HUES64 (cell line): ENCODE data around the gene SPOCK2.
A peak's percentile ranks its signal among the peaks of the same experiment; 100 is the strongest.

ENCODE experiments used
- H3K27ac ChIP-seq: 2 replicates; pipeline ENCODE4 v1.7.0; 2013; ENCODE audit warnings: low read depth, low read length, inconsistent platforms
- H3K27me3 ChIP-seq: 2 replicates; pipeline ENCODE4 v1.6.1; 2013; ENCODE audit warnings: mild to moderate bottlenecking, low read length; ENCODE audit not compliant: insufficient read depth
- H3K36me3 ChIP-seq: 2 replicates; pipeline ENCODE4 v1.6.1; 2013; ENCODE audit warnings: mild to moderate bottlenecking, low read length; ENCODE audit not compliant: insufficient read depth
- H3K4me1 ChIP-seq: 2 replicates; pipeline ENCODE4 v1.6.1; 2013; ENCODE audit warnings: mild to moderate bottlenecking, low read length, moderate library complexity; ENCODE audit not compliant: insufficient read depth
- H3K4me3 ChIP-seq: 2 replicates; pipeline ENCODE4 v1.5.1; 2013; ENCODE audit warnings: mild to moderate bottlenecking, low read length, moderate library complexity
- H3K9ac ChIP-seq: 2 replicates; pipeline ENCODE4 v1.6.1; 2013; ENCODE audit warnings: mild to moderate bottlenecking, low read depth, low read length
- H3K9me3 ChIP-seq: 2 replicates; pipeline ENCODE4 v1.6.1; 2013; ENCODE audit warnings: low read depth, low read length; ENCODE audit not compliant: insufficient read depth
- WGBS: fragments of 150-250, 120-280 bp; methylation state at CpG from one replicate; pipeline ENCODE4 v1.1.7; 2013; ENCODE audit warnings: missing lambda C conversion rate; 5-methylcytosine and 5-hydroxymethylcytosine counted together

The SPOCK2 gene

GRCh38 chr10:72086466-72087391 lies 1.6 kb downstream of the SPOCK2 start:
- H3K36me3 ChIP-seq, result no peaks in the 10 kb centered on the region
- no peak overlapping the region; the same call in 1 of the 2 replicates for H3K9ac ChIP-seq
- H3K4me3 ChIP-seq, result peak overlapping the region; percentile 55
- no peaks in the 10 kb centered on the region for H3K9me3 ChIP-seq
- WGBS, result 6% methylated on average over 61 of the region's 61 CpGs
- peaks cover 13% of the 10 kb centered on the region for H3K4me1 ChIP-seq
- H3K27me3 ChIP-seq, result peaks cover 65% of the 10 kb centered on the region
- H3K27ac ChIP-seq, result no peak overlapping the region

GRCh38 chr10:72085864-72086465 lies 2.4 kb downstream of the SPOCK2 start:
- H3K27ac ChIP-seq, result no peak overlapping the region
- no peaks in the 10 kb centered on the region for H3K9me3 ChIP-seq
- no peaks in the 10 kb centered on the region for H3K36me3 ChIP-seq
- H3K4me1 ChIP-seq, result peaks cover 13% of the 10 kb centered on the region
- H3K4me3 ChIP-seq, result no peak overlapping the region
- no peak overlapping the region for H3K9ac ChIP-seq
- H3K27me3 ChIP-seq, result peaks cover 65% of the 10 kb centered on the region
- no CpG with 5 or more reads among the region's 1 CpG for WGBS

- Histone ChIP-seq H3K4me1 (peaks cover 15% of the 10 kb centered on the region), H3K27me3 (peaks cover 60% of the 10 kb centered on the region), H3K4me3 (no peak overlapping the region), H3K36me3 (no peaks in the 10 kb centered on the region), H3K9me3 (no peaks in the 10 kb centered on the region), H3K27ac (no peak overlapping the region), H3K9ac (no peak overlapping the region)
- 89% methylated on average over 6 of the region's 6 CpGs for WGBS
Observed at GRCh38 chr10:72085166-72085565, 3.2 kb downstream of the SPOCK2 start.

- 93% methylated on average over 14 of the region's 16 CpGs for WGBS
- H3K27ac ChIP-seq, result no peak overlapping the region
- H3K27me3 ChIP-seq, result peaks cover 47% of the 10 kb centered on the region
- no peaks in the 10 kb centered on the region for H3K9me3 ChIP-seq
- no peak overlapping the region for H3K9ac ChIP-seq
- H3K4me3 ChIP-seq, result no peak overlapping the region
- no peaks in the 10 kb centered on the region for H3K36me3 ChIP-seq
- peaks cover 11% of the 10 kb centered on the region for H3K4me1 ChIP-seq
Observed at GRCh38 chr10:72083790-72084459, 4.4 kb downstream of the SPOCK2 start.

- Histone ChIP-seq H3K36me3 (no peaks in the 10 kb centered on the region), H3K9me3 (no peaks in the 10 kb centered on the region), H3K4me1 (peaks cover 11% of the 10 kb centered on the region), H3K27ac (no peak overlapping the region), H3K9ac (no peak overlapping the region), H3K27me3 (peaks cover 39% of the 10 kb centered on the region), H3K4me3 (no peak overlapping the region)
- 89% methylated on average over 4 of the region's 6 CpGs for WGBS
Observed at GRCh38 chr10:72082856-72083789, 5.2 kb downstream of the SPOCK2 start.

- WGBS, result 89% methylated on average over 13 of the region's 14 CpGs
- Histone ChIP-seq H3K27ac (no peak overlapping the region), H3K4me1 (peaks cover 11% of the 10 kb centered on the region), H3K4me3 (no peak overlapping the region), H3K9ac (no peak overlapping the region), H3K27me3 (peaks cover 28% of the 10 kb centered on the region), H3K9me3 (no peaks in the 10 kb centered on the region), H3K36me3 (no peaks in the 10 kb centered on the region)
Observed at GRCh38 chr10:72081772-72082590, 6.4 kb downstream of the SPOCK2 start.

GRCh38 chr10:72081210-72081609 lies 7.1 kb downstream of the SPOCK2 start:
- Histone ChIP-seq H3K36me3 (no peaks in the 10 kb centered on the region), H3K27ac (no peak overlapping the region), H3K9ac (no peak overlapping the region), H3K27me3 (peaks cover 20% of the 10 kb centered on the region), H3K4me1 (0 out of 2 replicates have a peak, but pooled peaks cover 7% of the 10 kb centered on the region), H3K9me3 (no peaks in the 10 kb centered on the region), H3K4me3 (no peak overlapping the region)
- WGBS, result 90% methylated on average over 7 of the region's 9 CpGs

- Histone ChIP-seq H3K27ac (no peak overlapping the region), H3K4me1 (0 out of 2 replicates have a peak, but pooled peaks cover 7% of the 10 kb centered on the region), H3K9ac (no peak overlapping the region), H3K4me3 (no peak overlapping the region), H3K36me3 (no peaks in the 10 kb centered on the region), H3K27me3 (peaks cover 11% of the 10 kb centered on the region), H3K9me3 (no peaks in the 10 kb centered on the region)
- 81% methylated on average over 14 of the region's 14 CpGs for WGBS
Observed at GRCh38 chr10:72080042-72080975, 8.0 kb downstream of the SPOCK2 start.

GRCh38 chr10:72079356-72079755 lies 9.0 kb downstream of the SPOCK2 start:
- no peak overlapping the region for H3K4me3 ChIP-seq
- no peaks in the 10 kb centered on the region for H3K36me3 ChIP-seq
- H3K9me3 ChIP-seq, result no peaks in the 10 kb centered on the region
- H3K27me3 ChIP-seq, result peaks cover 2% of the 10 kb centered on the region; the same call in 1 of the 2 replicates
- no peak overlapping the region for H3K9ac ChIP-seq
- 0 out of 2 replicates have a peak, but pooled peaks cover 7% of the 10 kb centered on the region for H3K4me1 ChIP-seq
- no peak overlapping the region for H3K27ac ChIP-seq
- WGBS, result 76% methylated on average over 5 of the region's 5 CpGs
